ENCODE data around the gene STMND1.

STMND1 gene

GRCh38 chr6:17161076-17161475, 59.2 kb downstream of the STMND1 start:
- no peak for DNase-seq (ENCODE audit: low read depth in 2 of 2)

GRCh38 chr6:17165383-17165782, 63.5 kb downstream of the STMND1 start:
- DNase-seq (ENCODE audit: low read depth in 2 of 2) = no peak

- DNase-seq (ENCODE audit: low read depth in 2 of 2) = no peak
Observed at GRCh38 chr6:17167327-17167979, 65.6 kb downstream of the STMND1 start.

DNA sequence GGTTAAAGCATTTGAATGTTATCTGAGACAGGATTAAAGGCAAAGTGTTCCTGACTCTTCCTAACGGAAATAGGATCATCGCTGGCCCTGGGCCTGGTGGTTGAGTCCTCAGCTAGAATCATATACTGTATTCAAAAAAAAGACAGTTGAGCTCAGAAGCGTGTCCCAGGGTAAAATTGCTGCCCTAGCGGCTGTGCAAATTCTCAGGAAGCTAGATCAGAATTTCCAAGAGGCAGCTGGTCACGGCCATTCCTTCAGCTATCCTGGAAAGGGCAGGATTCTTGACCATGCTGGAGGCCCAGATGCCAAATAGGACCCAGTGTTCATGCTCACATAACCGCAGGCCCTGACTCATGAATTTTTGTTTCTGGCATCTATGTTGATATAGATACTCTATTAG, 67.4 kb downstream of the STMND1 start:
- no peak for DNase-seq (ENCODE audit: low read depth in 2 of 2)

- DNase-seq (ENCODE audit: low read depth in 2 of 2) = no peak
Observed at GRCh38 chr6:17169711-17170110, 67.9 kb downstream of the STMND1 start.

GRCh38 chr6:17172836-17173470, 71.1 kb downstream of the STMND1 start:
- no peak for DNase-seq (ENCODE audit: low read depth in 2 of 2)

DNA sequence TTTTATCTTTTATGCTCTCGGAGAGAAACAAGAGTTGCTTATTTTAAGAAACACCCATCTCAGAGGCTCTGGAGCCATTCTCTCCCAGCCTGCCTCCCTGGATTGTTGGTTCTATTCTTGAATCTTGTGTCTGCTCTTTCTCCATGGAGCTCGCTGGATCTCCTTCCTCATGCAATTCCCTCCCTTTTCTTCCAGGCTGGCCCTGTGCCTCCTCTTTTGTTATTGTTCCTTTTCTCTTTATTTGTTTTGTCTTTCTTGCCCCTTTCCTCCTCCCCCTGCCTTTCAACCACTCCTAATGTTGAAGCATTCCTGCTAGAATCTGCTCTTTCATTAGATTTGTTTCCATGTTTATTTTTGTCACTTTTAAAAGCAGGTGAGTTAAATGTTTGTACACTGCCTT, 76.5 kb downstream of the STMND1 start:
- no peak for DNase-seq (ENCODE audit: low read depth in 2 of 2)

DNA sequence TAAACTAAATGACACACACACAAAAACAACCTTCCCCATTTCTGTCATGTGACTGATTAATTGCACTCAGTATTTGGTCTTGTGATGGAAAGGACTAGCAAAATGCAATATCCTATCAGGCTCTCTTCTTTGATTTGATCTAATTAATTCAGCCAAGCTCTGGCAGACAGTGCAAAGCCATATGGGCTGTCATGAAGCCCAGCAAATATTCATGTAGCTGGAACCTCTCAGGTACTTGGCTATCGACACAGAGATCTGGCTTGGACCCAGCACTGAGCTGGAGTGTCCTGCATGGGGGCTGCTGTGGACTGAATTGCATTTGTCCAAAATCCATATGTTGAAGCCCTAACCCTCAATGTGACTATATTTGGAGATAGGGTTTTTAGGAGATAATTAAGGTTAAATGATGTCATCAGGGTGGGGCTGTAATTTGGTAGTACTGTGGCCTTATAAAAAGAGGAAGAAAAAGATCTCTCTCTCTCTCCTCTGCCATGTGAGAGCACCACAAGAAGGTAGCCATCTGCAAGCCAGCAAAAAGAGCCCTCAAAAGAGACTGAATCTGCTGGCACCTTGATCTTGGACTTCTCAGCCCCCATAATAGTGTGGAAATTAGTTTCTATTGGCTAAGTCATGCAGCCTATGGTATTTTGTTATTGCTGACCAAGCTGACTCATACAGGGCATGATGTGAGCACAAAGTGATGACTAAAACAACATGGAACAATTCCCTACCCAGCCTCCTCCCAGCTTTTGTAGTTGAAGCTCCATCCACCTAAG, 77.1 kb downstream of the STMND1 start:
- DNase-seq (ENCODE audit: low read depth in 2 of 2) = no peak

GRCh38 chr6:17179530-17180073, 77.8 kb downstream of the STMND1 start:
- no peak for DNase-seq (ENCODE audit: low read depth in 2 of 2)

Data from stimulated activated CD4-positive, alpha-beta T cell treated with anti-CD3 and anti-CD28 coated beads, Interleukin-4, amount 100 ng/mL, for 48 hours (primary cell).